NB4 (cell line): ENCODE measurements around the gene LCTL.

Experiments used
- POLR2A ChIP-seq: IDR thresholded peaks from 2 replicates; pipeline ENCODE4 v1.6.1; 2011; ENCODE audit warnings: mild to moderate bottlenecking; ENCODE audit not compliant: insufficient read length; ENCODE audit errors: extremely low read depth
- TF ChIP-seq, protein P1 (sequence below): IDR thresholded peaks from one replicate; pipeline ENCODE4 v1.5.1; 2012; ENCODE audit warnings: low read depth, low read length

DNA sequence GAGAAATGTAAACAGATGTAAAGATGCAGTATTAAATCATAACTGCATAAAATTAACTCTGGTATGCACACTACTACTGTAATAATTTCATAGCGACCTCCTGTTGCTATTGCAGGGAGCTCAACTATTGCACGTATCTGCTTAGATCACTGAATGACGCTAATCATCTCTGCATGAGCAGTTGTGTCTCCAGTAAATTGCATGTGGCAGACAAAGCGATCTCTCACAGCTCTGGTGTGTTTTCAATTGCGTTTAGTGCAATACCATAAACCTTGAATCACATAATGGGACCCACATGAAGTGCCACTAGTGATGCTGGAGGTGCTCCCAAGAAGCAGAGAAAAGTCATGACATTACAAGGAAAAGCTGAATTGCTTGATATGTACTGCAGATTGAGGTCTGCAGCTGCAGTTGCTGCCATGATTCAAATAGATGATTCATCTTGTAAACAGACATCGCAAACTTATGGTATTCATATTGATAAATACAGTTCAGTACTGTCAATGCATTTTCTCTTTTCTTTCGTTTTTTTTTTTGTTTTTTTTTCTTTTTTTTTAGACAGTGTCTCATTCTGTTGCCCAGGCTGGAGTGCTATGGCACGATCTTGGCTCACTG, 30.2 kb upstream of the LCTL start:
- TF ChIP-seq, protein P1, sequence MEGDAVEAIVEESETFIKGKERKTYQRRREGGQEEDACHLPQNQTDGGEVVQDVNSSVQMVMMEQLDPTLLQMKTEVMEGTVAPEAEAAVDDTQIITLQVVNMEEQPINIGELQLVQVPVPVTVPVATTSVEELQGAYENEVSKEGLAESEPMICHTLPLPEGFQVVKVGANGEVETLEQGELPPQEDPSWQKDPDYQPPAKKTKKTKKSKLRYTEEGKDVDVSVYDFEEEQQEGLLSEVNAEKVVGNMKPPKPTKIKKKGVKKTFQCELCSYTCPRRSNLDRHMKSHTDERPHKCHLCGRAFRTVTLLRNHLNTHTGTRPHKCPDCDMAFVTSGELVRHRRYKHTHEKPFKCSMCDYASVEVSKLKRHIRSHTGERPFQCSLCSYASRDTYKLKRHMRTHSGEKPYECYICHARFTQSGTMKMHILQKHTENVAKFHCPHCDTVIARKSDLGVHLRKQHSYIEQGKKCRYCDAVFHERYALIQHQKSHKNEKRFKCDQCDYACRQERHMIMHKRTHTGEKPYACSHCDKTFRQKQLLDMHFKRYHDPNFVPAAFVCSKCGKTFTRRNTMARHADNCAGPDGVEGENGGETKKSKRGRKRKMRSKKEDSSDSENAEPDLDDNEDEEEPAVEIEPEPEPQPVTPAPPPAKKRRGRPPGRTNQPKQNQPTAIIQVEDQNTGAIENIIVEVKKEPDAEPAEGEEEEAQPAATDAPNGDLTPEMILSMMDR, result no peak
- no peak for TF ChIP-seq POLR2A
